ENCODE results near the gene EXTL2. TPM values are rescaled to one million over a fixed set of nuclear protein-coding genes. Genes with fewer than 3 reads are reported as not detected.
"Not testable (repeated sequence)": the region's sequence is repeated elsewhere in the genome, so short reads cannot be mapped to it uniquely, and the experiment has no call there.

The EXTL2 gene
- total RNA-seq, 4 donors from 2014 or later, result 11.1 to 17.5 (median 13.5) TPM

GRCh38 chr1:100832694-100833428 lies 61.8 kb downstream of the EXTL2 start:
- WGBS, 2 donors, result 75 to 76% methylated on average over 6 of the region's 6 CpGs
- no peak overlapping the region for H3K27ac ChIP-seq
- no peaks in the 10 kb centered on the region for H3K36me3 ChIP-seq
- no peak for TF ChIP-seq CTCF (IDR thresholded peaks at IDR 0.05)
- no peak for TF ChIP-seq POLR2A (IDR thresholded peaks at IDR 0.05)
- no peak for TF ChIP-seq EP300 (IDR thresholded peaks at IDR 0.05)
- DNase-seq (ENCODE audit: low spot score in 2 of 2), result no peak
- H3K4me3 ChIP-seq, result no peak overlapping the region
- H3K9me3 ChIP-seq, result peaks cover 0 to 11% (median 0%) of the 10 kb centered on the region in 4 donors
- no peaks in the 10 kb centered on the region for H3K27me3 ChIP-seq
- H3K4me1 ChIP-seq, result no peaks in the 10 kb centered on the region

- DNase-seq (ENCODE audit: low spot score in 2 of 2); H3K36me3 ChIP-seq; H3K4me1 ChIP-seq; H3K4me3 ChIP-seq; H3K27ac ChIP-seq; H3K27me3 ChIP-seq: not testable (repeated sequence)
- H3K9me3 ChIP-seq, result peaks cover 0 to 20% (median 0%) of the 10 kb centered on the region in 4 donors
- WGBS, 2 donors, result 85 to 86% methylated on average over 2 of the region's 2 CpGs
These were observed 69.0 kb downstream of the EXTL2 start for GRCh38 chr1:100825666-100826065.

Other genes with a start within 250 kb of the EXTL2 start
- 10 to 100 TPM in 2 of 4 donors, 1 to 10 TPM in 2; 5.1 to 21.2 (median 9.8) TPM for gene VCAM1, start 175.1 kb downstream of the EXTL2 start, total RNA-seq
- 10 to 100 TPM; 14.4 to 28.8 (median 17.7) TPM for gene SLC30A7, start 1.2 kb upstream of the EXTL2 start, total RNA-seq
- 10 to 100 TPM; 11.0 to 21.9 (median 17.8) TPM for gene DPH5, start 130.9 kb upstream of the EXTL2 start, total RNA-seq